Stimulated activated CD8-positive, alpha-beta memory T cell treated with anti-CD3 and anti-CD28 coated beads, Interleukin-4, amount 100 ng/mL, for 1 hour (primary cell): ENCODE results near the gene RNPEPL1.
"Not testable (repeated sequence)": the region's sequence is repeated elsewhere in the genome, so short reads cannot be mapped to it uniquely, and the experiment has no call there.

Experiments used
- DNase-seq, 2 donors: peaks; one replicate each; pipeline ENCODE4 v3.0.0-alpha.2; 2020; ENCODE audit warnings: low read depth in 2 of 2, low spot score in 1 of 2

RNPEPL1 gene

GRCh38 chr2:240602266-240603050 is 34.2 kb downstream of the RNPEPL1 start:
- DNase-seq, result no peak

GRCh38 chr2:240603081-240603835 is 35.0 kb downstream of the RNPEPL1 start:
- no peak for DNase-seq

- DNase-seq, result no peak
Measured at GRCh38 chr2:240603846-240604245, 35.6 kb downstream of the RNPEPL1 start.

- DNase-seq, result no peak
Measured at GRCh38 chr2:240604291-240604938, 36.1 kb downstream of the RNPEPL1 start.

GRCh38 chr2:240604939-240605716 is 36.8 kb downstream of the RNPEPL1 start:
- no peak for DNase-seq

- DNase-seq, result no peak
Measured at GRCh38 chr2:240605867-240606743, 37.8 kb downstream of the RNPEPL1 start.

- no peak for DNase-seq
Measured at GRCh38 chr2:240611601-240612210, 43.4 kb downstream of the RNPEPL1 start.

GRCh38 chr2:240613781-240614180 is 45.5 kb downstream of the RNPEPL1 start:
- DNase-seq, result no peak

- no peak for DNase-seq
Measured at GRCh38 chr2:240614391-240614790, 46.1 kb downstream of the RNPEPL1 start.

GRCh38 chr2:240615396-240615795 is 47.1 kb downstream of the RNPEPL1 start:
- DNase-seq, result no peak

- DNase-seq, result no peak
Measured at GRCh38 chr2:240615820-240616547, 47.7 kb downstream of the RNPEPL1 start.

- DNase-seq, result not testable (repeated sequence)
Measured at GRCh38 chr2:240616860-240617666, 48.8 kb downstream of the RNPEPL1 start.

GRCh38 chr2:240618776-240619175 is 50.5 kb downstream of the RNPEPL1 start:
- no peak for DNase-seq

GRCh38 chr2:240619506-240620148 is 51.3 kb downstream of the RNPEPL1 start:
- DNase-seq, result no peak

GRCh38 chr2:240620149-240620731 is 52.0 kb downstream of the RNPEPL1 start:
- no peak for DNase-seq

GRCh38 chr2:240620859-240621258 is 52.6 kb downstream of the RNPEPL1 start:
- DNase-seq, result no peak

GRCh38 chr2:240622060-240622411 is 53.8 kb downstream of the RNPEPL1 start:
- DNase-seq, result no peak
